HCT116 (cell line): ENCODE results near the gene IL25.

Experiments used
- CEBPB ChIP-seq: IDR thresholded peaks from 2 replicates; pipeline ENCODE4 v1.6.1; 2012; ENCODE audit warnings: low read depth
- EZH2 ChIP-seq: fragments of 200-600 bp; sonication (generic); IDR thresholded peaks from 2 replicates; pipeline ENCODE4 v1.6.1; 2017; ENCODE audit warnings: antibody characterized with exemption, mixed run types
- EZH2phosphoT487 ChIP-seq: fragments of 200-600 bp; IDR thresholded peaks from 2 replicates; pipeline ENCODE4 v1.6.1; 2018; ENCODE audit warnings: antibody characterized with exemption, borderline replicate concordance
- JUND ChIP-seq: IDR thresholded peaks from 2 replicates; pipeline ENCODE4 v1.6.1; 2012
- MAX ChIP-seq: IDR thresholded peaks from 2 replicates; pipeline ENCODE4 v1.6.1; 2012
- POLR2A ChIP-seq: IDR thresholded peaks from 2 replicates; pipeline ENCODE4 v1.7.0; 2011; ENCODE audit warnings: borderline replicate concordance; ENCODE audit not compliant: insufficient read depth, insufficient read length; ENCODE audit errors: extremely low read depth
- SIN3A ChIP-seq: IDR thresholded peaks from 2 replicates; pipeline ENCODE4 v1.6.1; 2012; ENCODE audit warnings: low read depth
- SP1 ChIP-seq: IDR thresholded peaks from 2 replicates; pipeline ENCODE4 v1.6.1; 2012; ENCODE audit warnings: low read depth
- ZBTB33 ChIP-seq: IDR thresholded peaks from 2 replicates; pipeline ENCODE4 v1.6.1; 2011; ENCODE audit warnings: mild to moderate bottlenecking, low read length, moderate library complexity; ENCODE audit not compliant: insufficient replicate concordance; ENCODE audit errors: extremely low read depth
- TF ChIP-seq, protein P1 (sequence below), 3 experiments: fragments of 200-600 bp in 1 of 3; sonication (generic) in 1 of 3; IDR thresholded peaks in 2 of 3; conservative IDR thresholded peaks in 1 of 3; 2 replicates each; pipeline ENCODE4 v1.5.1; 2012 to 2017; ENCODE audit warnings: low read depth in 2 of 3, low read length in 2 of 3, antibody characterized with exemption in 1 of 3, borderline replicate concordance in 1 of 3, control low read depth in 1 of 3, mild to moderate bottlenecking in 1 of 3, mixed read lengths in 1 of 3, mixed run types in 1 of 3, moderate library complexity in 1 of 3; ENCODE audit not compliant: insufficient read depth in 1 of 3

DNA sequence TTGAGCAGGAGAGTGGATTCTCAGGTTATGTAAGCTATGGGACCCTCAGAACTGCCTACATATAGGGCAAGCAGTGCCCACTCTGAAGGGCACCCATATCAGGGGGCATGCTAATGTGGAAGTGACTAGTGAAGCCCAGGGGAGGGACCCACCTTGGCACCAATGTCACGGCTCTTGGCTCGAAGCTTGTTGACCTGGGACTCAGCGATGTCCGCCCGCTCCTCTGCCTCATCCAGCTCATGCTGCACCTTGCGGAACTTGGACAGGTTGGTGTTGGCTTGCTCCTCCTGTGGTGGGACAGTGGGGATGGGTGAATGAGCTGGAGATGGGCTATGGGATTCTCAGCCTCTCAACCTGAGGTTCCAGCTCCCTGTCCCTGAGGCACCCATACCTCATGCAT is 9.7 kb downstream of the IL25 start:
- TF ChIP-seq POLR2A: no peak
- TF ChIP-seq, protein P1, sequence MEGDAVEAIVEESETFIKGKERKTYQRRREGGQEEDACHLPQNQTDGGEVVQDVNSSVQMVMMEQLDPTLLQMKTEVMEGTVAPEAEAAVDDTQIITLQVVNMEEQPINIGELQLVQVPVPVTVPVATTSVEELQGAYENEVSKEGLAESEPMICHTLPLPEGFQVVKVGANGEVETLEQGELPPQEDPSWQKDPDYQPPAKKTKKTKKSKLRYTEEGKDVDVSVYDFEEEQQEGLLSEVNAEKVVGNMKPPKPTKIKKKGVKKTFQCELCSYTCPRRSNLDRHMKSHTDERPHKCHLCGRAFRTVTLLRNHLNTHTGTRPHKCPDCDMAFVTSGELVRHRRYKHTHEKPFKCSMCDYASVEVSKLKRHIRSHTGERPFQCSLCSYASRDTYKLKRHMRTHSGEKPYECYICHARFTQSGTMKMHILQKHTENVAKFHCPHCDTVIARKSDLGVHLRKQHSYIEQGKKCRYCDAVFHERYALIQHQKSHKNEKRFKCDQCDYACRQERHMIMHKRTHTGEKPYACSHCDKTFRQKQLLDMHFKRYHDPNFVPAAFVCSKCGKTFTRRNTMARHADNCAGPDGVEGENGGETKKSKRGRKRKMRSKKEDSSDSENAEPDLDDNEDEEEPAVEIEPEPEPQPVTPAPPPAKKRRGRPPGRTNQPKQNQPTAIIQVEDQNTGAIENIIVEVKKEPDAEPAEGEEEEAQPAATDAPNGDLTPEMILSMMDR (IDR thresholded peaks at IDR 0.05 in 2 of 3, conservative IDR thresholded peaks at IDR 0.05 in 1 of 3; ENCODE audit: borderline replicate concordance in 1 of 3, insufficient read depth in 1 of 3, low read depth in 2 of 3, low read length in 2 of 3): no peak
- TF ChIP-seq ZBTB33: no peak
- TF ChIP-seq MAX: no peak
- TF ChIP-seq EZH2: no peak
- TF ChIP-seq CEBPB: no peak
- TF ChIP-seq SIN3A: no peak
- TF ChIP-seq EZH2phosphoT487: no peak
- no peak for TF ChIP-seq JUND
- no peak for TF ChIP-seq SP1
